ENCODE data around the gene CWC27. TPM values are rescaled to one million over a fixed set of nuclear protein-coding genes. Genes with fewer than 3 reads are reported as not detected.

The CWC27 gene
- total RNA-seq, 6 donors from 2014 or later, result 8.0 to 21.2 (median 14.6) TPM

- WGBS, 2 donors, result 66 to 68% methylated on average over 9 of the region's 9 CpGs
- ATAC-seq (ENCODE audit: low FRiP score in 2 of 2) (peak in 1 of 2 donors; percentile 8), DNase-seq (no peak)
- H3K27ac ChIP-seq, result peak overlapping the region; percentile 72 to 96 (median 94)
- no peaks in the 10 kb centered on the region for H3K9me3 ChIP-seq
- H3K4me3 ChIP-seq, result no peak overlapping the region
- TF ChIP-seq POLR2AphosphoS5 (IDR thresholded peaks at IDR 0.05) (peak in 1 of 2 donors; percentile 8), POLR2A (IDR thresholded peaks at IDR 0.05) (no peak), CTCF (IDR thresholded peaks at IDR 0.05) (peak in 2 of 6 experiments; percentile 22 to 25), EP300 (IDR thresholded peaks at IDR 0.05) (no peak)
- no peaks in the 10 kb centered on the region for H3K36me3 ChIP-seq
- no peaks in the 10 kb centered on the region for H3K27me3 ChIP-seq
- peaks cover 11 to 34% (median 22%) of the 10 kb centered on the region in 4 donors for H3K4me1 ChIP-seq
Measured at GRCh38 chr5:65037831-65038815, 269.4 kb downstream of the CWC27 start.

GRCh38 chr5:65041296-65042158 is 272.8 kb downstream of the CWC27 start:
- WGBS, 2 donors, result 88 to 97% methylated on average over 2 of the region's 2 CpGs
- no peaks in the 10 kb centered on the region for H3K9me3 ChIP-seq
- H3K36me3 ChIP-seq, result no peaks in the 10 kb centered on the region
- peaks cover 0 to 16% (median 11%) of the 10 kb centered on the region in 4 donors for H3K4me1 ChIP-seq
- H3K4me3 ChIP-seq, result no peak overlapping the region
- DNase-seq (no peak), ATAC-seq (ENCODE audit: low FRiP score in 2 of 2) (peak in 1 of 2 donors; percentile 80)
- TF ChIP-seq EP300 (IDR thresholded peaks at IDR 0.05) (no peak), CTCF (IDR thresholded peaks at IDR 0.05) (no peak)
- H3K27ac ChIP-seq, result peak overlapping the region in 2 of 4 donors; percentile 5 to 19
- H3K27me3 ChIP-seq, result no peaks in the 10 kb centered on the region

- H3K36me3 ChIP-seq, result no peaks in the 10 kb centered on the region
- ATAC-seq (ENCODE audit: low FRiP score in 2 of 2), result no peak
- no peak for TF ChIP-seq POLR2AphosphoS5 (IDR thresholded peaks at IDR 0.05)
- TF ChIP-seq CTCF (IDR thresholded peaks at IDR 0.05), result no peak
- no peak for TF ChIP-seq EP300 (IDR thresholded peaks at IDR 0.05)
- no peak for TF ChIP-seq POLR2A (IDR thresholded peaks at IDR 0.05)
- H3K9me3 ChIP-seq, result no peaks in the 10 kb centered on the region
- H3K27ac ChIP-seq, result no peak overlapping the region
- DNase-seq, result no peak
- WGBS, 2 donors, result 93 to 97% methylated on average over 5 of the region's 5 CpGs
- H3K4me1 ChIP-seq, result no peaks in the 10 kb centered on the region
- H3K4me3 ChIP-seq, result no peak overlapping the region
- H3K27me3 ChIP-seq, result no peaks in the 10 kb centered on the region
Measured at GRCh38 chr5:65043843-65044359, 275.2 kb downstream of the CWC27 start.

- H3K27ac ChIP-seq, result no peak overlapping the region
- H3K36me3 ChIP-seq, result no peaks in the 10 kb centered on the region
- no peak for DNase-seq
- H3K9me3 ChIP-seq, result no peaks in the 10 kb centered on the region
- no peak overlapping the region for H3K4me3 ChIP-seq
- WGBS, 2 donors, result 39 to 45% methylated on average over 3 of the region's 3 CpGs
- no peaks in the 10 kb centered on the region for H3K4me1 ChIP-seq
- ATAC-seq (ENCODE audit: low FRiP score in 2 of 2), result no peak
- TF ChIP-seq POLR2AphosphoS5 (IDR thresholded peaks at IDR 0.05) (no peak), POLR2A (IDR thresholded peaks at IDR 0.05) (no peak), EP300 (IDR thresholded peaks at IDR 0.05) (no peak), CTCF (IDR thresholded peaks at IDR 0.05) (no peak)
- no peaks in the 10 kb centered on the region for H3K27me3 ChIP-seq
Measured at GRCh38 chr5:65047225-65047624, 278.5 kb downstream of the CWC27 start.

Measured in upper lobe of left lung (tissue), 6 donors.